Mesenchymal stem cell (in vitro differentiated cells and primary cell): ENCODE results near the gene ZC3H18.

Experiments used
- DNase-seq: peaks from one replicate; pipeline ENCODE4 v3.0.0-alpha.2; 2013
- H2AFZ ChIP-seq: one replicate; pipeline ENCODE4 v1.6.1; 2013; ENCODE audit warnings: low read depth, mild to moderate bottlenecking, control low read depth, inconsistent platforms, low read length, moderate library complexity
- H2AK5ac ChIP-seq: 2 replicates; pipeline ENCODE4 v1.6.1; 2013; ENCODE audit warnings: low read length, moderate library complexity, mild to moderate bottlenecking, inconsistent platforms; ENCODE audit not compliant: severe bottlenecking
- H2BK120ac ChIP-seq: one replicate; pipeline ENCODE4 v1.6.1; 2013; ENCODE audit warnings: low read depth, mild to moderate bottlenecking, inconsistent platforms, low read length, moderate library complexity
- H2BK12ac ChIP-seq, 2 experiments: one replicate each; pipeline ENCODE4 v1.6.1; 2013; ENCODE audit warnings: inconsistent platforms in 2 of 2, low read length in 2 of 2, mild to moderate bottlenecking in 2 of 2, moderate library complexity in 2 of 2, control low read depth in 1 of 2
- H2BK15ac ChIP-seq: one replicate; pipeline ENCODE4 v1.6.1; 2013; ENCODE audit warnings: mild to moderate bottlenecking, low read depth, inconsistent platforms; ENCODE audit not compliant: poor library complexity, severe bottlenecking
- H2BK5ac ChIP-seq: 2 replicates; pipeline ENCODE4 v1.6.1; 2013; ENCODE audit warnings: low read depth, mild to moderate bottlenecking, low read length, control low read depth, inconsistent platforms; ENCODE audit not compliant: poor library complexity, severe bottlenecking
- H3K14ac ChIP-seq, 2 experiments: one replicate each; pipeline ENCODE4 v1.6.1; 2013; ENCODE audit warnings: inconsistent platforms in 2 of 2, low read length in 2 of 2, control low read depth in 1 of 2, mild to moderate bottlenecking in 1 of 2, moderate library complexity in 1 of 2
- H3K18ac ChIP-seq, 2 experiments: one replicate each; pipeline ENCODE4 v1.6.1; 2013; ENCODE audit warnings: inconsistent platforms in 2 of 2, low read length in 2 of 2, control low read depth in 1 of 2, low read depth in 1 of 2, mild to moderate bottlenecking in 1 of 2
- H3K23ac ChIP-seq, 2 experiments: one replicate each; pipeline ENCODE4 v1.6.1; 2013; ENCODE audit warnings: inconsistent platforms in 2 of 2, low read length in 2 of 2, mild to moderate bottlenecking in 2 of 2, moderate library complexity in 2 of 2, control low read depth in 1 of 2
- H3K27ac ChIP-seq: 2 replicates; pipeline ENCODE4 v1.5.1; 2013; ENCODE audit warnings: mild to moderate bottlenecking, moderate library complexity, low read length, control low read depth, inconsistent platforms; ENCODE audit not compliant: poor library complexity, severe bottlenecking
- H3K27me3 ChIP-seq, 2 experiments: 2 replicates each; pipeline versions ENCODE4 v1.6.1 to v1.7.0; 2013; ENCODE audit warnings: low read length in 2 of 2, mild to moderate bottlenecking in 2 of 2, moderate library complexity in 2 of 2, control low read depth in 1 of 2, inconsistent platforms in 1 of 2; ENCODE audit not compliant: control insufficient read depth in 1 of 2, insufficient read depth in 1 of 2
- H3K36me3 ChIP-seq, 2 experiments: 2 replicates each; pipeline versions ENCODE4 v1.6.1 to v1.7.0; 2013; ENCODE audit warnings: low read length in 2 of 2, control low read depth in 1 of 2, inconsistent platforms in 1 of 2, low read depth in 1 of 2, mild to moderate bottlenecking in 1 of 2; ENCODE audit not compliant: insufficient read depth in 2 of 2, control insufficient read depth in 1 of 2
- H3K4ac ChIP-seq, 2 experiments: one replicate each; pipeline ENCODE4 v1.6.1; 2013; ENCODE audit warnings: inconsistent platforms in 2 of 2, low read length in 2 of 2, mild to moderate bottlenecking in 2 of 2, moderate library complexity in 2 of 2, control low read depth in 1 of 2, low read depth in 1 of 2
- H3K4me1 ChIP-seq: 2 replicates; pipeline ENCODE4 v1.6.1; 2013; ENCODE audit warnings: low read depth, low read length, control low read depth; ENCODE audit not compliant: control insufficient read depth, insufficient read depth
- H3K4me2 ChIP-seq: 2 replicates; pipeline ENCODE4 v1.6.1; 2013; ENCODE audit warnings: low read length, mild to moderate bottlenecking, inconsistent platforms; ENCODE audit not compliant: poor library complexity, severe bottlenecking
- H3K4me3 ChIP-seq, 2 experiments: 2 replicates each; pipeline versions ENCODE4 v1.5.1 to v1.7.0; 2013; ENCODE audit warnings: low read length in 2 of 2, mild to moderate bottlenecking in 2 of 2, control low read depth in 1 of 2, low read depth in 1 of 2; ENCODE audit not compliant: insufficient read depth in 1 of 2
- H3K79me1 ChIP-seq: replicated peaks from 2 replicates; pipeline ENCODE4 v1.6.1; 2013; ENCODE audit warnings: mild to moderate bottlenecking, control low read depth, low read length, inconsistent platforms; ENCODE audit not compliant: poor library complexity, severe bottlenecking
- H3K9ac ChIP-seq: 2 replicates; pipeline ENCODE4 v1.7.0; 2013; ENCODE audit warnings: mild to moderate bottlenecking, low read length, moderate library complexity
- H3K9me3 ChIP-seq: 2 replicates; pipeline ENCODE4 v1.7.0; 2013; ENCODE audit warnings: mild to moderate bottlenecking, low read length; ENCODE audit not compliant: control insufficient read depth
- H4K8ac ChIP-seq: one replicate; pipeline ENCODE4 v1.6.1; 2013; ENCODE audit warnings: inconsistent platforms, mild to moderate bottlenecking, low read length, moderate library complexity
- H4K91ac ChIP-seq: one replicate; pipeline ENCODE4 v1.6.1; 2013; ENCODE audit warnings: mild to moderate bottlenecking, low read length, inconsistent platforms
- WGBS: methylation state at CpG from one replicate; pipeline ENCODE4 v1.1.7; 2013; ENCODE audit warnings: mixed read lengths; 5-methylcytosine and 5-hydroxymethylcytosine counted together

Gene ZC3H18

GRCh38 chr16:88618182-88618955, 48.2 kb downstream of the ZC3H18 start:
- Histone ChIP-seq H3K79me1 (peaks cover 56% of the 10 kb centered on the region), H3K18ac (no peak overlapping the region), H3K27me3 (no peaks in the 10 kb centered on the region), H2BK15ac (no peak overlapping the region), H2AK5ac (no peak overlapping the region), H3K9me3 (no peaks in the 10 kb centered on the region), H4K91ac (no peak overlapping the region), H2AFZ (no peak overlapping the region), H3K36me3 (peaks cover 45 to 79% of the 10 kb centered on the region in 2 experiments), H4K8ac (no peak overlapping the region), H2BK5ac (no peak overlapping the region), H3K14ac (peak overlapping the region in 1 of 2 experiments; percentile 41), H3K27ac (no peak overlapping the region), H3K23ac (no peak overlapping the region), H2BK120ac (no peak overlapping the region), H2BK12ac (peak overlapping the region; percentile 23), H3K4ac (no peak overlapping the region), H3K4me3 (no peak overlapping the region), H3K9ac (no peak overlapping the region), H3K4me2 (no peak overlapping the region), H3K4me1 (peaks cover 20% of the 10 kb centered on the region)
- WGBS: 82% methylated on average over 19 of the region's 20 CpGs
- DNase-seq: peak; percentile 28

- Histone ChIP-seq H3K14ac (peak overlapping the region in 1 of 2 experiments; percentile 70), H3K27ac (no peak overlapping the region), H3K27me3 (no peaks in the 10 kb centered on the region), H2BK5ac (no peak overlapping the region), H2AFZ (no peak overlapping the region), H3K4ac (peak overlapping the region in 1 of 2 experiments; percentile 29), H3K4me3 (no peak overlapping the region), H3K9me3 (no peaks in the 10 kb centered on the region), H3K36me3 (peaks cover 45 to 82% of the 10 kb centered on the region in 2 experiments), H3K79me1 (peaks cover 55% of the 10 kb centered on the region), H3K23ac (no peak overlapping the region), H2BK120ac (no peak overlapping the region), H2AK5ac (no peak overlapping the region), H3K4me2 (no peak overlapping the region), H2BK12ac (peak overlapping the region in 1 of 2 experiments; percentile 85), H2BK15ac (no peak overlapping the region), H4K8ac (no peak overlapping the region), H3K9ac (no peak overlapping the region), H3K18ac (peak overlapping the region in 1 of 2 experiments; percentile 93), H3K4me1 (peaks cover 20% of the 10 kb centered on the region), H4K91ac (peak overlapping the region; percentile 19)
- 94% methylated on average over 19 of the region's 19 CpGs for WGBS
- no peak for DNase-seq
Measured at GRCh38 chr16:88618956-88619667, 48.9 kb downstream of the ZC3H18 start.

GRCh38 chr16:88619859-88620815, 49.9 kb downstream of the ZC3H18 start:
- no peak overlapping the region for H4K91ac ChIP-seq
- H2BK5ac ChIP-seq: no peak overlapping the region
- H3K9ac ChIP-seq: no peak overlapping the region
- no peak overlapping the region for H3K4me2 ChIP-seq
- H3K18ac ChIP-seq: peak overlapping the region in 1 of 2 experiments; percentile 25
- no peak overlapping the region for H2BK120ac ChIP-seq
- no peak overlapping the region for H3K14ac ChIP-seq
- H2BK15ac ChIP-seq: no peak overlapping the region
- WGBS: 47% methylated on average over 12 of the region's 14 CpGs
- peak overlapping the region in 1 of 2 experiments; percentile 29 for H3K4ac ChIP-seq
- no peak overlapping the region for H2AK5ac ChIP-seq
- H3K36me3 ChIP-seq: peaks cover 54 to 85% of the 10 kb centered on the region in 2 experiments
- H3K9me3 ChIP-seq: no peaks in the 10 kb centered on the region
- peaks cover 15% of the 10 kb centered on the region for H3K4me1 ChIP-seq
- no peak overlapping the region for H4K8ac ChIP-seq
- H3K79me1 ChIP-seq: peaks cover 52% of the 10 kb centered on the region
- no peak overlapping the region for H3K4me3 ChIP-seq
- H2BK12ac ChIP-seq: peak overlapping the region in 1 of 2 experiments; percentile 23
- no peak overlapping the region for H3K23ac ChIP-seq
- no peak overlapping the region for H2AFZ ChIP-seq
- H3K27me3 ChIP-seq: no peaks in the 10 kb centered on the region
- peak; percentile 97 for DNase-seq
- no peak overlapping the region for H3K27ac ChIP-seq
